Osteoblast (primary cell): ENCODE measurements around the gene GLB1L2. TPM values are rescaled to one million over a fixed set of nuclear protein-coding genes. Genes with fewer than 3 reads are reported as not detected.

Experiments used
- DNase-seq: peaks from one replicate; pipeline ENCODE4 v3.0.0; 2011; ENCODE audit warnings: low spot score, mixed read lengths; ENCODE audit not compliant: insufficient read length; ENCODE audit errors: missing footprints
- H2AFZ ChIP-seq: 2 replicates; pipeline ENCODE4 v1.6.0; 2011; ENCODE audit warnings: mild to moderate bottlenecking, low read length
- H3K27ac ChIP-seq: 2 replicates; pipeline ENCODE4 v1.5.1; 2011; ENCODE audit warnings: mild to moderate bottlenecking, low read depth, low read length, moderate library complexity
- H3K27me3 ChIP-seq: 2 replicates; pipeline ENCODE4 v1.6.0; 2012; ENCODE audit warnings: mild to moderate bottlenecking, control low read depth, inconsistent platforms, low read length, moderate library complexity; ENCODE audit not compliant: insufficient read depth
- H3K36me3 ChIP-seq: 2 replicates; pipeline ENCODE4 v1.5.1; 2011; ENCODE audit warnings: mild to moderate bottlenecking, low read length, control low read depth, moderate library complexity; ENCODE audit not compliant: insufficient read depth
- H3K4me1 ChIP-seq: 2 replicates; pipeline ENCODE4 v1.5.1; 2011; ENCODE audit warnings: mild to moderate bottlenecking, low read length, control low read depth, moderate library complexity; ENCODE audit not compliant: insufficient read depth
- H3K4me2 ChIP-seq: 2 replicates; pipeline ENCODE4 v1.6.0; 2011; ENCODE audit warnings: mild to moderate bottlenecking, low read length; ENCODE audit not compliant: insufficient read depth
- H3K4me3 ChIP-seq: fragments of 200-600 bp; sonication (generic); 3 replicates; pipeline ENCODE4 v1.5.1; 2012; ENCODE audit warnings: mild to moderate bottlenecking, low read length, inconsistent platforms; ENCODE audit not compliant: insufficient read depth
- H3K79me2 ChIP-seq: 2 replicates; pipeline ENCODE4 v1.6.0; 2012; ENCODE audit warnings: mild to moderate bottlenecking, low read length, control low read depth, inconsistent platforms; ENCODE audit not compliant: insufficient read depth
- H3K9me3 ChIP-seq: 2 replicates; pipeline ENCODE4 v1.5.1; 2011; ENCODE audit warnings: low read depth, low read length, control low read depth
- H4K20me1 ChIP-seq: 2 replicates; pipeline ENCODE4 v1.6.0; 2012; ENCODE audit warnings: mild to moderate bottlenecking, low read length, control low read depth; ENCODE audit not compliant: insufficient read depth
- CTCF ChIP-seq: IDR thresholded peaks from 2 replicates; pipeline ENCODE4 v1.5.1; 2011; ENCODE audit warnings: mild to moderate bottlenecking, low read depth, low read length, moderate library complexity; ENCODE audit errors: extremely low read depth
- total RNA-seq: library from RNA; depleted of rRNA; stranded (reverse); fragments of >200 nt; gene quantifications from 2 replicates; pipeline ENCODE4 v1.2.3, GENCODE V29; 2012

The GLB1L2 gene
- total RNA-seq, 1 donor, result 0.36 TPM

- Histone ChIP-seq H4K20me1 (no peaks in the 10 kb centered on the region), H3K27me3 (peaks cover 3% of the 10 kb centered on the region), H3K9me3 (no peaks in the 10 kb centered on the region), H3K79me2 (no peaks in the 10 kb centered on the region), H3K4me1 (no peaks in the 10 kb centered on the region), H2AFZ (no peak overlapping the region), H3K4me2 (no peak overlapping the region), H3K4me3 (no peak overlapping the region), H3K27ac (no peak overlapping the region), H3K36me3 (no peaks in the 10 kb centered on the region)
- no peak for TF ChIP-seq CTCF
- no peak for DNase-seq
Measured at GRCh38 chr11:134287561-134287960, 44.2 kb upstream of the GLB1L2 start.

- Histone ChIP-seq H3K27ac (no peak overlapping the region), H3K4me1 (no peaks in the 10 kb centered on the region), H3K4me2 (no peak overlapping the region), H3K36me3 (no peaks in the 10 kb centered on the region), H3K79me2 (no peaks in the 10 kb centered on the region), H3K9me3 (no peaks in the 10 kb centered on the region), H3K4me3 (no peak overlapping the region), H4K20me1 (no peaks in the 10 kb centered on the region), H3K27me3 (peaks cover 3% of the 10 kb centered on the region), H2AFZ (no peak overlapping the region)
- TF ChIP-seq CTCF, result no peak
- no peak for DNase-seq
Measured at GRCh38 chr11:134288486-134288885, 43.3 kb upstream of the GLB1L2 start.

GRCh38 chr11:134289167-134289566 lies 42.6 kb upstream of the GLB1L2 start:
- Histone ChIP-seq H3K4me1 (no peaks in the 10 kb centered on the region), H3K9me3 (no peaks in the 10 kb centered on the region), H3K36me3 (no peaks in the 10 kb centered on the region), H3K27me3 (no peaks in the 10 kb centered on the region), H2AFZ (no peak overlapping the region), H4K20me1 (no peaks in the 10 kb centered on the region), H3K4me3 (no peak overlapping the region), H3K4me2 (no peak overlapping the region), H3K79me2 (no peaks in the 10 kb centered on the region), H3K27ac (no peak overlapping the region)
- no peak for DNase-seq
- no peak for TF ChIP-seq CTCF

GRCh38 chr11:134289789-134290188 lies 42.0 kb upstream of the GLB1L2 start:
- H3K9me3 ChIP-seq, result no peaks in the 10 kb centered on the region
- no peaks in the 10 kb centered on the region for H3K36me3 ChIP-seq
- H3K27ac ChIP-seq, result no peak overlapping the region
- no peak overlapping the region for H2AFZ ChIP-seq
- no peaks in the 10 kb centered on the region for H3K79me2 ChIP-seq
- no peaks in the 10 kb centered on the region for H3K27me3 ChIP-seq
- TF ChIP-seq CTCF, result no peak
- H4K20me1 ChIP-seq, result no peaks in the 10 kb centered on the region
- DNase-seq, result no peak
- no peak overlapping the region for H3K4me2 ChIP-seq
- no peaks in the 10 kb centered on the region for H3K4me1 ChIP-seq
- no peak overlapping the region for H3K4me3 ChIP-seq
